IMR-90 (cell line): Measurements from ENCODE around the gene ZNF507. TPM values are rescaled to one million over a fixed set of nuclear protein-coding genes. Genes with fewer than 3 reads are reported as not detected.
A peak's percentile ranks its signal among the peaks of the same experiment; 100 is the strongest.

ENCODE experiments used
- ATAC-seq: fragments of 200-7000 bp; cut with Tn5 transposase; 2 replicates; pipeline ENCODE4 v1.9.1; 2020; ENCODE audit warnings: low read depth, mild to moderate bottlenecking, moderate library complexity
- BruUV-seq: library from RNA; stranded (reverse); fragments of 400-500 nt; replicated peaks from 2 replicates; lab custom pipeline; 2021; lab: Mats Ljungman, UMichigan
- CTCF ChIA-PET: fragments of 300-600 bp; formaldehyde crosslinking; extraction: SDS; loops from one replicate; lab custom pipeline; 2021; ENCODE audit warnings: antibody characterized with exemption; lab: Yijun Ruan, JAX
- POLR2A ChIA-PET: fragments of 300-600 bp; sonication (Branson Sonifier 250); formaldehyde crosslinking; loops from one replicate; lab custom pipeline; 2022; ENCODE audit warnings: antibody characterized with exemption; ENCODE audit not compliant: unreplicated experiment; lab: Charles Lee
- DNase-seq: peaks from one replicate; pipeline ENCODE4 v3.0.0; 2013
- H2AFZ ChIP-seq: replicated peaks from 2 replicates; pipeline ENCODE3; 2013; ENCODE audit warnings: low read length, mild to moderate bottlenecking; ENCODE audit not compliant: poor library complexity
- H2AK5ac ChIP-seq: 2 replicates; pipeline ENCODE4 v1.6.1; 2013; ENCODE audit warnings: low read depth, low read length, inconsistent platforms
- H2AK9ac ChIP-seq: replicated peaks from 2 replicates; pipeline ENCODE3; 2013; ENCODE audit warnings: mild to moderate bottlenecking, low read depth, low read length, moderate library complexity; ENCODE audit not compliant: poor library complexity
- H2BK120ac ChIP-seq: 2 replicates; pipeline ENCODE4 v1.6.1; 2013; ENCODE audit warnings: low read depth, low read length, inconsistent platforms
- H2BK15ac ChIP-seq: 3 replicates; pipeline ENCODE4 v1.6.1; 2013; ENCODE audit warnings: low read depth, low read length, inconsistent platforms
- H2BK20ac ChIP-seq: 2 replicates; pipeline ENCODE4 v1.6.1; 2013; ENCODE audit warnings: low read depth, mild to moderate bottlenecking, inconsistent platforms, low read length, moderate library complexity
- H2BK5ac ChIP-seq: 2 replicates; pipeline ENCODE4 v1.6.1; 2013; ENCODE audit warnings: mild to moderate bottlenecking, low read depth, low read length, inconsistent platforms; ENCODE audit not compliant: poor library complexity, severe bottlenecking
- H3K14ac ChIP-seq: replicated peaks from 2 replicates; pipeline ENCODE4 v1.6.1; 2013; ENCODE audit warnings: low read depth, low read length, inconsistent platforms
- H3K18ac ChIP-seq: 2 replicates; pipeline ENCODE4 v1.6.1; 2013; ENCODE audit warnings: low read depth, low read length, control low read depth
- H3K23ac ChIP-seq: 2 replicates; pipeline ENCODE4 v1.6.1; 2013; ENCODE audit warnings: low read depth, low read length, inconsistent platforms
- H3K27ac ChIP-seq: 2 replicates; pipeline ENCODE4 v1.5.1; 2013; ENCODE audit warnings: mild to moderate bottlenecking, control low read depth, low read length; ENCODE audit not compliant: insufficient read depth
- H3K27me3 ChIP-seq: 2 replicates; pipeline ENCODE4 v1.6.1; 2013; ENCODE audit warnings: low read length; ENCODE audit not compliant: control insufficient read depth, insufficient read depth
- H3K36me3 ChIP-seq: 2 replicates; pipeline ENCODE4 v1.6.1; 2013; ENCODE audit warnings: low read length, mixed read lengths; ENCODE audit not compliant: control insufficient read depth, insufficient read depth
- H3K4ac ChIP-seq: 2 replicates; pipeline ENCODE4 v1.6.1; 2013; ENCODE audit warnings: low read depth, low read length, inconsistent platforms
- H3K4me1 ChIP-seq: 2 replicates; pipeline ENCODE4 v1.6.1; 2013; ENCODE audit warnings: low read length, mixed read lengths; ENCODE audit not compliant: control insufficient read depth, insufficient read depth
- H3K4me2 ChIP-seq: 2 replicates; pipeline ENCODE4 v1.6.1; 2013; ENCODE audit warnings: low read depth, mild to moderate bottlenecking, control low read depth, low read length, moderate library complexity
- H3K4me3 ChIP-seq: 2 replicates; pipeline ENCODE4 v1.5.1; 2013; ENCODE audit warnings: low read depth, mild to moderate bottlenecking, control low read depth, low read length, moderate library complexity; ENCODE audit not compliant: insufficient read depth
- H3K56ac ChIP-seq: 2 replicates; pipeline ENCODE4 v1.6.1; 2013; ENCODE audit warnings: low read length, inconsistent platforms; ENCODE audit not compliant: insufficient read depth; ENCODE audit errors: extremely low read depth
- H3K79me1 ChIP-seq, 2 experiments: 2 replicates each; pipeline ENCODE4 v1.6.1; 2013; ENCODE audit warnings: low read length in 2 of 2, inconsistent platforms in 1 of 2, low read depth in 1 of 2
- H3K9ac ChIP-seq: 2 replicates; pipeline ENCODE4 v1.6.1; 2013; ENCODE audit warnings: low read depth, low read length, control low read depth
- H3K9me1 ChIP-seq: 2 replicates; pipeline ENCODE4 v1.6.1; 2013; ENCODE audit warnings: low read length, inconsistent platforms; ENCODE audit not compliant: insufficient read depth
- H3K9me3 ChIP-seq: 2 replicates; pipeline ENCODE4 v1.6.1; 2013; ENCODE audit warnings: low read length; ENCODE audit not compliant: control insufficient read depth, insufficient read depth
- H4K20me1 ChIP-seq: 2 replicates; pipeline ENCODE4 v1.6.1; 2013; ENCODE audit warnings: low read length, inconsistent platforms; ENCODE audit not compliant: insufficient read depth
- H4K5ac ChIP-seq: 2 replicates; pipeline ENCODE4 v1.6.1; 2013; ENCODE audit warnings: mild to moderate bottlenecking, low read depth, low read length, control low read depth
- H4K8ac ChIP-seq, 2 experiments: 2 replicates each; pipeline ENCODE4 v1.6.1; 2013; ENCODE audit warnings: low read depth in 2 of 2, low read length in 2 of 2, control low read depth in 1 of 2, inconsistent platforms in 1 of 2
- H4K91ac ChIP-seq: 2 replicates; pipeline ENCODE4 v1.6.1; 2013; ENCODE audit warnings: low read depth, low read length, inconsistent platforms; ENCODE audit not compliant: insufficient read depth
- BHLHE40 ChIP-seq: fragments of 150-350 bp; IDR thresholded peaks from 2 replicates; pipeline ENCODE4 v1.6.1; 2016; ENCODE audit warnings: mild to moderate bottlenecking, low read depth, low read length
- CEBPB ChIP-seq: IDR thresholded peaks from 2 replicates; pipeline ENCODE4 v1.6.1; 2012; ENCODE audit warnings: low read depth, low read length, improper control_type of control experiment
- ELK1 ChIP-seq: fragments of 150-350 bp; IDR thresholded peaks from 2 replicates; pipeline ENCODE4 v1.6.1; 2016; ENCODE audit warnings: low read depth, mild to moderate bottlenecking, low read length, moderate library complexity, borderline replicate concordance
- FOS ChIP-seq: fragments of 150-350 bp; IDR thresholded peaks from 2 replicates; pipeline ENCODE4 v1.6.1; 2016; ENCODE audit warnings: low read depth, low read length
- MAFK ChIP-seq: IDR thresholded peaks from 2 replicates; pipeline ENCODE4 v1.6.1; 2012; ENCODE audit warnings: low read depth, low read length, improper control_type of control experiment
- MAZ ChIP-seq: IDR thresholded peaks from 2 replicates; pipeline ENCODE4 v1.6.1; 2012; ENCODE audit warnings: low read depth, mild to moderate bottlenecking, low read length, improper control_type of control experiment, moderate library complexity, borderline replicate concordance
- NFE2L2 ChIP-seq: fragments of 150-350 bp; IDR thresholded peaks from 2 replicates; pipeline ENCODE4 v1.6.1; 2016; ENCODE audit warnings: low read depth, mild to moderate bottlenecking, low read length
- POLR2A ChIP-seq: IDR thresholded peaks from 2 replicates; pipeline ENCODE4 v1.6.1; 2012; ENCODE audit warnings: mild to moderate bottlenecking, low read depth, low read length
- RAD21 ChIP-seq: IDR thresholded peaks from 2 replicates; pipeline ENCODE4 v1.6.1; 2012; ENCODE audit warnings: low read length, improper control_type of control experiment
- RCOR1 ChIP-seq: IDR thresholded peaks from 2 replicates; pipeline ENCODE4 v1.6.1; 2012; ENCODE audit warnings: mild to moderate bottlenecking, low read length, improper control_type of control experiment; ENCODE audit not compliant: insufficient replicate concordance
- RFX5 ChIP-seq: IDR thresholded peaks from 2 replicates; pipeline ENCODE4 v1.8.0; 2012; ENCODE audit warnings: low read depth, mild to moderate bottlenecking, low read length, moderate library complexity
- SMC3 ChIP-seq: fragments of 150-350 bp; IDR thresholded peaks from 2 replicates; pipeline ENCODE4 v1.6.1; 2016; ENCODE audit warnings: low read depth, mild to moderate bottlenecking, antibody characterized with exemption, low read length, moderate library complexity
- USF2 ChIP-seq: fragments of 150-350 bp; IDR thresholded peaks from 2 replicates; pipeline ENCODE4 v1.6.1; 2017; ENCODE audit warnings: mild to moderate bottlenecking, antibody characterized with exemption, low read length, low read depth
- WGBS, 2 experiments: methylation state at CpG; one replicate each; pipeline versions ENCODE4 v1.1.5 to v1.1.7; 2013; ENCODE audit warnings: missing lambda C conversion rate in 2 of 2; ENCODE audit not compliant: insufficient read length in 1 of 2; ENCODE audit errors: extremely low coverage in 2 of 2; 5-methylcytosine and 5-hydroxymethylcytosine counted together
- dilution Hi-C: fragments of 300-500 bp; cut with HindIII; formaldehyde crosslinking; loops from one replicate; pipeline ENCODE4 v1.14.3; 2018; ENCODE audit warnings: low sequenced_read_pairs; ENCODE audit not compliant: unreplicated experiment
- in situ Hi-C: fragments of 300-500 bp; cut with MboI; formaldehyde crosslinking; loops from 3 replicates; pipeline ENCODE4 v1.14.3; 2019; ENCODE audit warnings: low sequenced_read_pairs, inconsistent platforms, mixed read lengths
- intact Hi-C: fragments of 100-400 bp; cut with micrococcal nuclease; formaldehyde crosslinking; loops from 2 replicates; pipeline ENCODE4 v1.10.0; 2022
- polyA plus RNA-seq, 3 experiments: library from polyadenylated mRNA; depleted of rRNA; stranded (reverse); fragments of >200 nt; gene quantifications; 2 replicates each; pipeline ENCODE4 v1.2.3, GENCODE V29; 2012; ENCODE audit warnings: low replicate concordance in 1 of 3
- total RNA-seq: library from RNA; depleted of rRNA; stranded (reverse); fragments of >200 nt; gene quantifications from 2 replicates; pipeline ENCODE4 v1.2.3, GENCODE V29; 2012

The ZNF507 gene
- total and polyA plus RNA-seq, 2 of the 4 experiments (the other 2 are of a cell fraction) = 9.6 to 19.9 TPM

- no peak for TF ChIP-seq ELK1
- peak; percentile 64; the same call in 1 of the 2 replicates for TF ChIP-seq POLR2A
These were observed at the start of gene ZNF507 (continued) for GRCh38 chr19:32345261-32346207.

- H3K4ac ChIP-seq = no peak overlapping the region
- no peak overlapping the region for H2AK9ac ChIP-seq
- H3K79me1 ChIP-seq = no peaks in the 10 kb centered on the region
- H2BK120ac ChIP-seq = no peak overlapping the region
- no peak overlapping the region for H3K23ac ChIP-seq
- H3K4me2 ChIP-seq = no peak overlapping the region
- ATAC-seq (no peak), DNase-seq (no peak)
- H3K9me3 ChIP-seq = no peaks in the 10 kb centered on the region
- no peak overlapping the region for H3K4me3 ChIP-seq
- dilution Hi-C loops = no loop called here
- H4K8ac ChIP-seq = no peak overlapping the region
- H3K56ac ChIP-seq = no peak overlapping the region
- WGBS, 2 experiments = no CpG with 5 or more reads among the region's 1 CpG
- in situ Hi-C loops = no loop called here
- H3K27me3 ChIP-seq = no peaks in the 10 kb centered on the region; the same call in 1 of the 2 replicates
- H2BK20ac ChIP-seq = no peak overlapping the region
- no peak overlapping the region for H3K9ac ChIP-seq
- ChIA-PET CTCF (no interaction called here), POLR2A (no interaction called here)
- H3K36me3 ChIP-seq = no peaks in the 10 kb centered on the region
- no TSS peak for BruUV-seq
- H2BK15ac ChIP-seq = no peak overlapping the region
- intact Hi-C loops = no loop called here
- H2AFZ ChIP-seq = no peak overlapping the region
- H4K20me1 ChIP-seq = no peaks in the 10 kb centered on the region
- no peak overlapping the region for H2BK5ac ChIP-seq
- no peak overlapping the region for H2AK5ac ChIP-seq
- no peaks in the 10 kb centered on the region for H3K9me1 ChIP-seq
- no peak overlapping the region for H4K91ac ChIP-seq
- H3K4me1 ChIP-seq = no peaks in the 10 kb centered on the region
- no peak overlapping the region for H4K5ac ChIP-seq
- no peak overlapping the region for H3K18ac ChIP-seq
- no peak overlapping the region for H3K27ac ChIP-seq
- H3K14ac ChIP-seq = no peak overlapping the region
- TF ChIP-seq NFE2L2 (no peak), USF2 (no peak), SMC3 (no peak), MAZ (no peak), BHLHE40 (no peak), CEBPB (no peak), ELK1 (no peak), RCOR1 (no peak), RAD21 (no peak), FOS (no peak), MAFK (no peak), RFX5 (no peak)
These were observed 48.7 kb upstream of the ZNF507 start for GRCh38 chr19:32296694-32297093.
